Mucosa of rectum (tissue), 2 donors: Measurements from ENCODE around the gene FBLN7.
"Not testable (repeated sequence)": the region's sequence is repeated elsewhere in the genome, so short reads cannot be mapped to it uniquely, and the experiment has no call there.

Experiments used
- H3K27ac ChIP-seq, 2 donors: one replicate each; pipeline ENCODE4 v1.7.0; 2013; ENCODE audit warnings: inconsistent platforms in 2 of 2, low read depth in 2 of 2, low read length in 2 of 2
- H3K27me3 ChIP-seq, 2 donors: one replicate each; pipeline ENCODE4 v1.7.0; 2013; ENCODE audit warnings: low read length in 2 of 2; ENCODE audit not compliant: control insufficient read depth in 2 of 2, insufficient read depth in 2 of 2
- H3K36me3 ChIP-seq, 2 donors: one replicate each; pipeline ENCODE4 v1.7.0; 2013; ENCODE audit warnings: low read length in 2 of 2; ENCODE audit not compliant: control insufficient read depth in 2 of 2, insufficient read depth in 2 of 2
- H3K4me1 ChIP-seq, 2 donors: one replicate each; pipeline ENCODE4 v1.7.0; 2013; ENCODE audit warnings: low read length in 2 of 2, mild to moderate bottlenecking in 1 of 2; ENCODE audit not compliant: control insufficient read depth in 2 of 2, insufficient read depth in 2 of 2
- H3K4me3 ChIP-seq, 2 donors: one replicate each; pipeline ENCODE4 v1.7.0; 2013; ENCODE audit warnings: low read length in 2 of 2
- H3K9ac ChIP-seq, 2 donors: one replicate each; pipeline ENCODE4 v1.7.0; 2013; ENCODE audit warnings: low read length in 2 of 2, low read depth in 1 of 2, mild to moderate bottlenecking in 1 of 2
- H3K9me3 ChIP-seq, 2 donors: one replicate each; pipeline ENCODE4 v1.7.0; 2013; ENCODE audit warnings: low read length in 2 of 2; ENCODE audit not compliant: control insufficient read depth in 2 of 2
- donor health status: healthy.
- donor health status: Normal muscosa, but diverticular disease.

FBLN7 gene

GRCh38 chr2:112138159-112139032 is at the start of gene FBLN7:
TSS of gene FBLN7 (plus strand) at chr2:112138385. CDS start at chr2:112138656, 271 bp downstream.
- H3K9me3 ChIP-seq: no peaks in the 10 kb centered on the region
- H3K4me1 ChIP-seq: peaks cover 0 to 5% of the 10 kb centered on the region in 2 donors
- peak within 1 kb of the TSS in 1 of 2 donors; percentile 30 for H3K9ac ChIP-seq
- H3K27me3 ChIP-seq: peaks cover 4 to 16% of the 10 kb centered on the region in 2 donors
- H3K4me3 ChIP-seq: peak within 1 kb of the TSS; percentile 52 to 72
- peak within 1 kb of the TSS in 1 of 2 donors; percentile 32 for H3K27ac ChIP-seq
- H3K36me3 ChIP-seq: no peaks in the 10 kb centered on the region

- Histone ChIP-seq H3K9ac (no peak overlapping the region), H3K9me3 (no peaks in the 10 kb centered on the region), H3K27ac (no peak overlapping the region), H3K27me3 (no peaks in the 10 kb centered on the region), H3K4me3 (no peak overlapping the region), H3K4me1 (no peaks in the 10 kb centered on the region), H3K36me3 (peaks cover 66 to 72% of the 10 kb centered on the region in 2 donors)
Observed at GRCh38 chr2:112089375-112089774, 48.8 kb upstream of the FBLN7 start.

- Histone ChIP-seq H3K4me1 (no peaks in the 10 kb centered on the region), H3K27ac (no peak overlapping the region), H3K27me3 (no peaks in the 10 kb centered on the region), H3K9ac (no peak overlapping the region), H3K9me3 (no peaks in the 10 kb centered on the region), H3K36me3 (peaks cover 55 to 56% of the 10 kb centered on the region in 2 donors), H3K4me3 (no peak overlapping the region)
Observed at GRCh38 chr2:112092286-112093041, 45.7 kb upstream of the FBLN7 start.

DNA sequence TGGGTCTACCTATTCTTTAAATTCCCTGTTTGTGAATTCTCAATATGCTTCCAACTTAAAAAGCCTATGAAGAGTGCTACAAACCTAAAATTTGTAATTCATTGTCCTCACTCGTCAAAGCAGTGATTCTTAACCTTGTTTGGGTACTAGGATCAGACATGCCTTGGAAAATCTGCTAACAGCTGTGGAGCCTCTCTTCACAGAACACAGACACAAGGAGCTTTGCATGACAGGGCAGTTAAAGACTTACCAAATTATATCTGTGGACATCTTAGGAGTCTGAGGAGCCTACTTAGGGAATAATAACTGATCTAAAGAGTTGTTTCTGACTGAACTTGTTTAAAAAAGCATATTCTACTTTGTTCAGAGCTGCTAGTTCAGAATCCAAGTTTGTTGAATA is 45.0 kb upstream of the FBLN7 start:
- no peak overlapping the region for H3K9ac ChIP-seq
- H3K27me3 ChIP-seq: no peaks in the 10 kb centered on the region
- peaks cover 49 to 51% of the 10 kb centered on the region in 2 donors for H3K36me3 ChIP-seq
- no peak overlapping the region for H3K27ac ChIP-seq
- H3K4me1 ChIP-seq: no peaks in the 10 kb centered on the region
- no peak overlapping the region for H3K4me3 ChIP-seq
- no peaks in the 10 kb centered on the region for H3K9me3 ChIP-seq

GRCh38 chr2:112095681-112096080 is 42.5 kb upstream of the FBLN7 start:
- Histone ChIP-seq H3K27me3 (no peaks in the 10 kb centered on the region), H3K4me3 (no peak overlapping the region), H3K36me3 (peaks cover 45 to 47% of the 10 kb centered on the region in 2 donors), H3K4me1 (no peaks in the 10 kb centered on the region), H3K27ac (no peak overlapping the region), H3K9ac (no peak overlapping the region), H3K9me3 (no peaks in the 10 kb centered on the region)

GRCh38 chr2:112096098-112096497 is 42.1 kb upstream of the FBLN7 start:
- Histone ChIP-seq H3K27me3 (no peaks in the 10 kb centered on the region), H3K36me3 (peaks cover 45 to 51% of the 10 kb centered on the region in 2 donors), H3K9ac (no peak overlapping the region), H3K4me1 (no peaks in the 10 kb centered on the region), H3K27ac (no peak overlapping the region), H3K9me3 (no peaks in the 10 kb centered on the region), H3K4me3 (no peak overlapping the region)

- no peaks in the 10 kb centered on the region for H3K27me3 ChIP-seq
- no peak overlapping the region for H3K27ac ChIP-seq
- H3K9ac ChIP-seq: no peak overlapping the region
- H3K4me3 ChIP-seq: no peak overlapping the region
- H3K9me3 ChIP-seq: no peaks in the 10 kb centered on the region
- H3K4me1 ChIP-seq: no peaks in the 10 kb centered on the region
- peaks cover 68 to 69% of the 10 kb centered on the region in 2 donors for H3K36me3 ChIP-seq
Observed at GRCh38 chr2:112108178-112108832, 29.9 kb upstream of the FBLN7 start.

- H3K27ac ChIP-seq: no peak overlapping the region
- H3K9me3 ChIP-seq: no peaks in the 10 kb centered on the region
- H3K27me3 ChIP-seq: no peaks in the 10 kb centered on the region
- H3K4me3 ChIP-seq: no peak overlapping the region
- no peak overlapping the region for H3K9ac ChIP-seq
- H3K4me1 ChIP-seq: no peaks in the 10 kb centered on the region
- H3K36me3 ChIP-seq: peaks cover 62 to 65% of the 10 kb centered on the region in 2 donors
Observed at GRCh38 chr2:112109278-112109677, 28.9 kb upstream of the FBLN7 start.

DNA sequence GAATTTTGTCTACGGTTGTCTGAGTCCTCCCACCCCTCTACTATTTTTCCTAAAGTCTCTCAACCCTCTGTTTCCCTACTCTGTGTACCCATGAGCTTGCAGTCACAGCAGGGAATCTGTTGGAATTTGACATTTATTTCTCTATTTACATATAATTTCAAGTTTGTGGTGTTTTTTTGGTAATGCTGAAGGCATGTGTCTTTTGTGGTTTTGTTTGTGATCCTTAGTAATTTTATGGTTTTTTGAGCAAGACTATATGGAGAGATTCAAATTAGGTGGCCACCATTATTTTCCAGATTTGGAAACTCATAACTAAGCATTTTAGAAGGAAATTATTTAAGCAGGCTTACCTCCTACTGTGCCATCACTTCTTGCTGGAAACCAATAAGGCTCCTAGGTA is 27.2 kb upstream of the FBLN7 start:
- Histone ChIP-seq H3K4me1 (no peaks in the 10 kb centered on the region), H3K27ac (no peak overlapping the region), H3K27me3 (no peaks in the 10 kb centered on the region), H3K9me3 (no peaks in the 10 kb centered on the region), H3K4me3 (no peak overlapping the region), H3K9ac (no peak overlapping the region), H3K36me3 (peaks cover 50 to 57% of the 10 kb centered on the region in 2 donors)

DNA sequence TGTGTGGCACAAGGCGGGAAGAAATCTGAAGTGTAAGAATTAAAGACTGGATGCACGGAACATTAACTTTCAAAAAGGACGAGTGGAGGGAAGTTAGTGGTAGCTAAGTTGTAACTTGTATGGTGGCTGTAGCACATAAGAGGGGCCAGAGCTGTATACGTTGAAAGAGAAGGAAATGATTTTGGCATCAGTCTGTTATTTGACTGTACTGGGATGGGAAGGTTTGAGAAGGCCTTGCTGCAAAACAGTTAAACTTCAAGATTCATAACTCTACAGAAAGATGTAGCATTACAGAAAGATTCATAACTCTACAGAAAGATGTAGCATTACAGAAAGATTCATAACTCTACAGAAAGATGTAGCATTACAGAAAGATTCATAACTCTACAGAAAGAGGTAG is 24.8 kb upstream of the FBLN7 start:
- H3K27ac ChIP-seq, H3K4me3 ChIP-seq, H3K4me1 ChIP-seq, H3K27me3 ChIP-seq, H3K9ac ChIP-seq, H3K9me3 ChIP-seq: not testable (repeated sequence)
- H3K36me3 ChIP-seq: peaks cover 55 to 57% of the 10 kb centered on the region in 2 donors
